GM12878 (cell line): ENCODE measurements around the gene ENPP6. TPM values are rescaled to one million over a fixed set of nuclear protein-coding genes. Genes with fewer than 3 reads are reported as not detected.

Source experiments
- ATAC-seq: fragments of 200-7000 bp; cut with Tn5 transposase; 3 replicates; pipeline ENCODE4 v1.9.1; 2020; ENCODE audit warnings: mild to moderate bottlenecking, moderate library complexity
- BruUV-seq: library from RNA; stranded (reverse); fragments of 400-500 nt; replicated peaks from 2 replicates; lab custom pipeline; 2021; lab: Mats Ljungman, UMichigan
- CTCF ChIA-PET: fragments of 300-600 bp; sonication (Branson Sonifier 250); formaldehyde crosslinking; extraction: SDS; loops from one replicate; lab custom pipeline; 2021; ENCODE audit warnings: inconsistent platforms; lab: Yijun Ruan, JAX
- POLR2A ChIA-PET: fragments of 350-600 bp; formaldehyde crosslinking; extraction: SDS; loops from one replicate; lab custom pipeline; 2021; ENCODE audit warnings: inconsistent platforms; lab: Charles Lee
- RAD21 ChIA-PET: fragments of 300-600 bp; sonication (Branson Sonifier 250); formaldehyde crosslinking; loops from one replicate; lab custom pipeline; 2023; ENCODE audit warnings: antibody characterized with exemption; ENCODE audit not compliant: unreplicated experiment; lab: Charles Lee
- SMC1A ChIA-PET: fragments of 300-600 bp; sonication (Branson Sonifier 250); formaldehyde crosslinking; loops from one replicate; lab custom pipeline; 2023; ENCODE audit not compliant: unreplicated experiment, uncharacterized antibody; lab: Charles Lee
- DNase-seq: peaks from one replicate; pipeline ENCODE4 v3.0.0-alpha.2; 2011; ENCODE audit warnings: low read depth, low spot score
- FAIRE-seq: peaks from 3 replicates; lab custom pipeline; 2011; peaks lifted over from hg19 to GRCh38; lab: Jason Lieb, UNC
- H2AFZ ChIP-seq: 2 replicates; pipeline ENCODE4 v1.6.0; 2011; ENCODE audit warnings: low read depth, low read length, control low read depth; ENCODE audit not compliant: control insufficient read depth
- H3K27ac ChIP-seq: 2 replicates; pipeline ENCODE4 v1.5.1; 2011; ENCODE audit warnings: control low read depth; ENCODE audit not compliant: control insufficient read depth, insufficient read depth
- H3K27me3 ChIP-seq, 2 experiments: replicated peaks in 1 of 2; 2 replicates each; pipeline versions ENCODE4 v1.6.0 to v1.6.1; 2011; ENCODE audit warnings: low read length in 1 of 2; ENCODE audit not compliant: control insufficient read depth in 2 of 2, insufficient read depth in 2 of 2
- H3K36me3 ChIP-seq, 2 experiments: 2 replicates each; pipeline ENCODE4 v1.5.1; 2011; ENCODE audit warnings: low read length in 1 of 2; ENCODE audit not compliant: control insufficient read depth in 2 of 2, insufficient read depth in 2 of 2
- H3K4me1 ChIP-seq: 2 replicates; pipeline ENCODE4 v1.6.1; 2011; ENCODE audit warnings: mild to moderate bottlenecking, low read length, moderate library complexity, mixed read lengths; ENCODE audit not compliant: control insufficient read depth, insufficient read depth
- H3K4me2 ChIP-seq: 2 replicates; pipeline ENCODE4 v1.6.0; 2011; ENCODE audit warnings: control low read depth; ENCODE audit not compliant: control insufficient read depth, insufficient read depth
- H3K4me3 ChIP-seq: fragments of 200-600 bp; sonication (generic); 2 replicates; pipeline ENCODE4 v1.5.1; 2016
- H3K79me2 ChIP-seq: 2 replicates; pipeline ENCODE4 v1.6.0; 2011; ENCODE audit warnings: low read length; ENCODE audit not compliant: control insufficient read depth, insufficient read depth
- H3K9ac ChIP-seq: 2 replicates; pipeline ENCODE4 v1.8.0; 2011; ENCODE audit warnings: low read length, control low read depth, mixed read lengths; ENCODE audit not compliant: control insufficient read depth, insufficient read depth
- H3K9me3 ChIP-seq: replicated peaks from 3 replicates; pipeline ENCODE4 v1.5.1; 2011; ENCODE audit warnings: mild to moderate bottlenecking, low read length; ENCODE audit not compliant: control insufficient read depth, insufficient read depth
- H4K20me1 ChIP-seq: 2 replicates; pipeline ENCODE4 v1.6.0; 2011; ENCODE audit not compliant: control insufficient read depth, insufficient read depth
- BCLAF1 ChIP-seq: fragments of 450-650 bp; IDR thresholded peaks from 2 replicates; pipeline ENCODE4 v1.6.1; 2017; ENCODE audit warnings: antibody characterized with exemption, mild to moderate bottlenecking, moderate library complexity
- E2F8 ChIP-seq: fragments of 450-650 bp; IDR thresholded peaks from 2 replicates; pipeline ENCODE4 v1.6.1; 2018; ENCODE audit warnings: mild to moderate bottlenecking, low read depth, moderate library complexity; ENCODE audit not compliant: partially characterized antibody
- FOXM1 ChIP-seq: IDR thresholded peaks from 2 replicates; pipeline ENCODE4 v1.6.1; 2012; ENCODE audit warnings: low read depth, mild to moderate bottlenecking, inconsistent platforms, low read length, moderate library complexity
- MTA3 ChIP-seq: IDR thresholded peaks from 2 replicates; pipeline ENCODE4 v1.6.1; 2012; ENCODE audit warnings: low read length, inconsistent platforms, borderline replicate concordance
- NFXL1 ChIP-seq: fragments of 450-650 bp; IDR thresholded peaks from 2 replicates; pipeline ENCODE4 v1.6.1; 2017; ENCODE audit warnings: antibody characterized with exemption, mild to moderate bottlenecking, borderline replicate concordance
- SPI1 ChIP-seq: IDR thresholded peaks from 2 replicates; pipeline ENCODE4 v1.6.1; 2011; ENCODE audit warnings: low read depth, mild to moderate bottlenecking, low read length, moderate library complexity, borderline replicate concordance; ENCODE audit not compliant: insufficient read depth
- STAT3 ChIP-seq: IDR thresholded peaks from 2 replicates; pipeline ENCODE4 v1.6.1; 2011; ENCODE audit warnings: low read depth, low read length, improper control_type of control experiment
- TCF7 ChIP-seq: IDR thresholded peaks from 2 replicates; pipeline ENCODE4 v1.6.1; 2014; ENCODE audit warnings: antibody characterized with exemption, borderline replicate concordance
- WGBS: methylation state at CpG from one replicate; pipeline ENCODE4 v1.1.6; 2016; ENCODE audit warnings: low lambda C conversion rate; ENCODE audit not compliant: insufficient replicate concordance, insufficient coverage; ENCODE audit errors: missing lambda C conversion rate; 5-methylcytosine and 5-hydroxymethylcytosine counted together
- in situ Hi-C: fragments of 300-500 bp; cut with MboI; formaldehyde crosslinking; loops from 9 replicates; pipeline ENCODE4 v1.14.3; 2018; ENCODE audit warnings: mixed read lengths
- intact Hi-C: fragments of 100-400 bp; cut with micrococcal nuclease; formaldehyde crosslinking; loops from one replicate; pipeline ENCODE4 v1.14.2; 2022; ENCODE audit not compliant: unreplicated experiment
- polyA plus RNA-seq, 11 experiments: library from polyadenylated mRNA; depleted of rRNA in 4 of 11; unstranded in 6 of 11; stranded (reverse) in 5 of 11; fragments of >200 nt; fragmentation: Nextera tagmentation in 4 of 11; fragmentation: Illumina TruSeq in 1 of 11; extraction: Ambion mirVana in 4 of 11; extraction: Trizol in 1 of 11; gene quantifications; 1 replicate in 1 of 11; 2 replicates in 10 of 11; pipeline versions ENCODE4 v1.2.1 to v1.2.3, GENCODE V29; 2011 to 2016; ENCODE audit warnings: inconsistent platforms in 2 of 11, missing spikeins in 2 of 11, low read depth in 1 of 11
- total RNA-seq, 4 experiments: library from RNA; depleted of rRNA in 3 of 4; stranded (reverse); fragments of >200 nt in 3 of 4; fragmentation: Illumina TruSeq in 1 of 4; extraction: Trizol in 1 of 4; gene quantifications; 2 replicates each; pipeline versions ENCODE4 v1.2.1 to v1.2.3, GENCODE V29; 2013 to 2021
- TF ChIP-seq, protein P1 (sequence below): fragments of 450-650 bp; conservative IDR thresholded peaks from 2 replicates; pipeline ENCODE4 v1.6.1; 2017; ENCODE audit warnings: mild to moderate bottlenecking, moderate library complexity

ENPP6 gene
- total and polyA plus RNA-seq, 10 of the 15 experiments (the other 5 are each of a cell fraction or from before 2014, with no cell fraction given), result 0.04 to 1.0 (median 0.44) TPM; not detected in 1

DNA sequence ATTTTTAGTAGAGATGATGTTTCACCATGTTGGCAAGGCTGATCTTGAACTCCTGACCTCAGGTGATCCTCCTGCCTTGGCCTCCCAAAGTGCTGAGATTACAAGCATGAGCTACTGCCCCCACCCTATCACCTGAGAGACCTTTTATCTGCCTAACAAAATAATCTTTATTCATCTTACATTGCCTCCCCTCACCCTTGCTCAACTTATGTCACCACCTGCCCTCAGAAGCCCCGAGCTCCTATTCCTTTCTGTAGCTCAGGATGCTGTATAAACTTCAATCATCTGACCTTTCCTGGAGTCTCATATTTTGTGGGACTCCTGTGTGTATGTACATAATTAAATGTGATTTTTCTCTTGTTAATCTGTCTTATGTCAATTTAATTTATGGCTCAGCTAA, 29.7 kb upstream of the ENPP6 start:
- Histone ChIP-seq H3K27ac (no peak overlapping the region), H4K20me1 (no peaks in the 10 kb centered on the region), H3K4me1 (no peaks in the 10 kb centered on the region), H3K9ac (no peak overlapping the region), H3K9me3 (no peaks in the 10 kb centered on the region; the same call in 2 of the 3 replicates), H3K27me3 (no peaks in the 10 kb centered on the region), H3K4me2 (no peak overlapping the region), H3K36me3 (no peaks in the 10 kb centered on the region), H3K4me3 (no peak overlapping the region), H3K79me2 (no peaks in the 10 kb centered on the region), H2AFZ (no peak overlapping the region)
- ChIA-PET RAD21 (no interaction called here), SMC1A (interaction anchor here (1.1 to 1.2 kb wide), 3 partner anchors 10 to 60 kb away, joined by 3 read pairs; no protein-coding TSS in a partner anchor), POLR2A (no interaction called here), CTCF (interaction anchor here (0.6 to 1.6 kb wide), 6 partner anchors 7 to 509 kb away, joined by 3 to 4 read pairs (median 3); no protein-coding TSS in a partner anchor)
- TF ChIP-seq TCF7 (no peak), STAT3 (no peak), FOXM1 (no peak)
- TF ChIP-seq, protein P1, sequence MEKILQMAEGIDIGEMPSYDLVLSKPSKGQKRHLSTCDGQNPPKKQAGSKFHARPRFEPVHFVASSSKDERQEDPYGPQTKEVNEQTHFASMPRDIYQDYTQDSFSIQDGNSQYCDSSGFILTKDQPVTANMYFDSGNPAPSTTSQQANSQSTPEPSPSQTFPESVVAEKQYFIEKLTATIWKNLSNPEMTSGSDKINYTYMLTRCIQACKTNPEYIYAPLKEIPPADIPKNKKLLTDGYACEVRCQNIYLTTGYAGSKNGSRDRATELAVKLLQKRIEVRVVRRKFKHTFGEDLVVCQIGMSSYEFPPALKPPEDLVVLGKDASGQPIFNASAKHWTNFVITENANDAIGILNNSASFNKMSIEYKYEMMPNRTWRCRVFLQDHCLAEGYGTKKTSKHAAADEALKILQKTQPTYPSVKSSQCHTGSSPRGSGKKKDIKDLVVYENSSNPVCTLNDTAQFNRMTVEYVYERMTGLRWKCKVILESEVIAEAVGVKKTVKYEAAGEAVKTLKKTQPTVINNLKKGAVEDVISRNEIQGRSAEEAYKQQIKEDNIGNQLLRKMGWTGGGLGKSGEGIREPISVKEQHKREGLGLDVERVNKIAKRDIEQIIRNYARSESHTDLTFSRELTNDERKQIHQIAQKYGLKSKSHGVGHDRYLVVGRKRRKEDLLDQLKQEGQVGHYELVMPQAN, result no peak
- ATAC-seq (no peak), FAIRE-seq (no peak), DNase-seq (no peak)
- 96% methylated on average over 1 of the region's 1 CpG for WGBS
- no TSS peak for BruUV-seq
- intact Hi-C loops (no loop called here), in situ Hi-C loops (no loop called here)

- ChIA-PET CTCF (interaction anchor here (1.0 to 1.5 kb wide), 2 partner anchors 8 to 60 kb away, joined by 3 read pairs; no protein-coding TSS in a partner anchor), SMC1A (interaction anchor here (0.6 kb wide), 1 partner anchor 509 kb away, joined by 3 read pairs; no protein-coding TSS in a partner anchor), POLR2A (no interaction called here), RAD21 (no interaction called here)
- WGBS, result 51% methylated on average over 7 of the region's 7 CpGs
- no TSS peak for BruUV-seq
- no peaks in the 10 kb centered on the region for H3K4me1 ChIP-seq
- no peaks in the 10 kb centered on the region for H4K20me1 ChIP-seq
- FAIRE-seq (no peak), ATAC-seq (no peak), DNase-seq (no peak)
- no peak overlapping the region for H3K4me2 ChIP-seq
- no peak overlapping the region for H2AFZ ChIP-seq
- H3K27ac ChIP-seq, result no peak overlapping the region
- H3K79me2 ChIP-seq, result no peaks in the 10 kb centered on the region
- no peak overlapping the region for H3K9ac ChIP-seq
- H3K27me3 ChIP-seq, result no peaks in the 10 kb centered on the region
- intact Hi-C loops, result no loop called here
- no peaks in the 10 kb centered on the region for H3K36me3 ChIP-seq
- no peak overlapping the region for H3K4me3 ChIP-seq
- H3K9me3 ChIP-seq, result no peaks in the 10 kb centered on the region; the same call in 2 of the 3 replicates
- in situ Hi-C loops, result no loop called here
- TF ChIP-seq MTA3, result no peak
- no peak for TF ChIP-seq SPI1
- TF ChIP-seq E2F8, result no peak
- no peak for TF ChIP-seq BCLAF1
- TF ChIP-seq NFXL1, result no peak
Measured at GRCh38 chr4:184246426-184246825, 28.8 kb upstream of the ENPP6 start.
